HG03439 (cell line): ENCODE measurements around the gene SRSF1.
"Not testable (repeated sequence)": the region's sequence is repeated elsewhere in the genome, so short reads cannot be mapped to it uniquely, and the experiment has no call there.

Source experiments
- ATAC-seq: cut with Tn5 transposase; IDR thresholded peaks from one replicate; pipeline ENCODE4 v1.9.1; 2021; ENCODE audit warnings: mild to moderate bottlenecking, moderate library complexity; ENCODE audit not compliant: unreplicated experiment

SRSF1 gene

DNA sequence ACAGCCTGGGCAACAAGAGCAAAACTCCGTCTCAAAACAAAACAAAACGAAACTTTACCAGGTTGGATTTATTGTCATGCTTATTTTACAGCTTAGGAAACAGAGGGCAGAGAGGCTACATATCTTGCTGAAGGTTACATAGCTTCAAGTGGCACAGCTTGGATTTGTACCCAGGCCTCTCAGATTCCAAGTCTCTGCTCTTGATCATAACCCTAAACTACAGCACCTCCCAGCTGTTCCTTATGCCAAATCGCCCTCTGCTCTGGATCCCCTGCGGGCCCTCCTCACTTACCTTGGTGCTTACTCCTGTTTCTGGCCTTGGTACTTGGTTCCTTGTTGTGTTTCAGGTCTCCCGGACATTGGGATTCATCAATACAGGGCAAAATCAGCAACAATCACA is 40.2 kb downstream of the SRSF1 start:
- ATAC-seq, result no peak

DNA sequence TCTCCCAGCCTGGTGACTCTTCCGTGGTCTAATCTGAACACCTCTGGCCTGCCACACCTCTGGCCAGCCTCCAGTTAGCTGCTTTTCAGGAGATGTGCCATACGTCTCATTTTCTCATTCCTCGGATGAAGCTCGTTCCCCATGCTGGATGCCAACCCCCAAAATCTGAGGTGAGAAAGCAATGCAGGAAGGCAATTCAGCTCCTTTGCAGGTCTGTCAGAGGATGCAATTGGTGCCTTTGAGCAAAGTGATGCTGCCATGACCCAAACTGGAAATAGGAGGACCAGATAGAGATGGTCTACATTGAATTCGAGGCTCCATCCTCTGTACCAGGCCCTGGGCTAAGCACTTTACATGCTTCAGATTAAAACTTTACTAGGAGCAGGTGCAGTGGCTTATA is 40.8 kb downstream of the SRSF1 start:
- no peak for ATAC-seq

DNA sequence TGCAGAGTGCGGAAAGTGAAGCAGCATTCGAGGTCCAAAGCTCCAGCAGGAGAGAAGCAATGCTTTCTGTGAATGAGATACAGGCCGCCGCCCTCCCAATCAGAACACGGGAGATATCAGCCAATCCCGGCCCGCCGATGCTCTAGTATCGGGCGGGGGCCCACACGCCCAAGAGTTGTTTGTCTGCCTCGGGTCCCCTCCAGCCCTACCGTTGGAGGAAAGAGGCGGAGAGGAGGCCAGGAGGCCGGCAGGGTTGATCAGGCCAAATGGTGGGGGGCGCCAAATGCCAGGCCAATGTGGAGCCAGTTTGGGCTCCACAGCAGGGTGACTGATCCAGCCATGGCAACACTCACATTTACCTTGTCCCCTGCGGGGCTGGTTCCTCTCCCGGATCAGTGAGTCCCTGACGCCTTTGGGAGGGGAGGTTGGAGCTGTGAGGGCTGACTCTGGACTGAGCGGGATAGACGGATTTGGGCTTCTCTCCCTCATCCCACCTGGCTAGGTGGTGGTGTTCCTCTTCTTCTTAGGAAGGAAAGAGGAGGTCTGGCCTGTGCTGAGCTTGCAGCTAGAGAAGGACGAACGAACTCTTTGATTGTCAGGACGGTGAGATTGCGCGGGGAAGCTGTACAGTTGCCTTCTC is 41.4 kb downstream of the SRSF1 start:
- no peak for ATAC-seq

DNA sequence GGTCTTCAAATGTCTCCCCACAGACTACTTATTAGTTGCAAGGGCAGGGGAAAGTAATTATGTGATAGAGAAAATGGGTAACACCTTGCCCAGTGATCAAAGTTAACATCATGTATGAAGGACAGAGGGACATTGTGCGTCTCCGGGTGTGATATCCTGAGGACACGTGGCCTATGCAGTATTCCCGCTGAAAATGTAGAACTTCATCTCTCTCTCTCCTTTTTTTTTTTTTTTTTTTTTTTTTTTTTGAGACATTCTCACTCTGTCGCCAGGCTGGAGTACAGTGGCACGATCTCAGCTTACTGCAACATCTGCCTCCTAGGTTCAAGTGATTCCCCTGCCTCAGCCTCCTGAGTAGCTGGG is 43.9 kb downstream of the SRSF1 start:
- ATAC-seq, result no peak

DNA sequence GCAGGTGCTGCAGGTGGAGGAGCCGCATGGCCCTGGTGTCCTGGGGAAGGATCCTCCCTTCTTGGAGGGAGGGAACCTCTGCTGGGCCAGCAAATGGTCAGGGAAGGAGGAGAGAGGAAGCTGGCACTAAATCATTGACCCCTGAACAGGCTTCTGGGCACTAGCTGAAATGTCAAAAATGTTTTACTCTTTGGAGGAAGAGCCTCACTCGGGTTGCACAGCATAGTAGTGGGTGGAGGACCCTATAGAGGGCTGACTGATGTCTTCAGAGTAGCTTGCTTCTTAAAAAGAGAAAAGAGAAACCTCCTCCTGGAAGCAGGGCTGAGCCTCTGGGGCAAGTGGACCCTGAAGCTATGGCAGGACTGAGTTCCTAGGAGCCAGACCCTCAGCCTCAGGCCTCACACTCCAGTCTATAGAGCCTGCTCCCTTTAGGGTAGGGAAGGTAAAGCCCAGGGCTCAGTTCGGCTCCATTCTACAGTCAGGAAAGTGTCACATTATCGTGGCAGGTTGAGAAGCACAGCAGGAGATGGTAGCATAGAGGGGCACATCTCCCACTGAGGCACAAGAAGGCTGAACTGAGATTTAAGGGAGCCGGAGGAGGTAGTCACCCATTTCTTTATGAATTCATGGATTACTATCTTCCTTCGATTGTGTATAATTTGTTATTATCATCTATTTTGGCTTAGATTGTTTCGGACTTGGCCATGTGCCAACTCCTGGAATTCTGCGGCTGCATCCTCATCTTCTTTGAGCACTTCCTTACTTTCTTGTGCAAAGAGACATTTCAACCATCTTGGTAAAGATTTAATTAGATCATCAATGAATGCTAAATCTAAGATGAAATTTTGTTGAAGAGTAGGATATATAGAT is 44.5 kb downstream of the SRSF1 start:
- ATAC-seq, result no peak

DNA sequence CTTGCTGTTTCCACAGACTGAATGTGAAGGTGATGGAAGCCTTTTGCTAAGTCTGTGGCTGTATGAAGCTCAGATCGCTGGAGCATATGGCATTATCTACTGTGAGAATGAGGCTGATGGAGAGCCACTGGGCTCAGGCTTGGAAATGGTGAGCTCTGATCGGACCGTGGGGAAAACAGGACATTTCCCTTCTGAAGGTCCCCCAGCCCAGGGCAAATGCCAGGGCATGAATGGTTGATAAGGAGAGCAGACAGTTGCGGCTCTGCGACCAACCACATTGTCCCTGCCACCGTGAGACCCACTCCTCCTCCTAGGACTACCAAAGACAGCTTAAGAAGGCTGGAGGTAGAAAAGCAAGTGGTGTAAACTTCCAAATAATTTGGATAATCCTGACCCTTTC is 47.1 kb downstream of the SRSF1 start:
- ATAC-seq, result no peak

DNA sequence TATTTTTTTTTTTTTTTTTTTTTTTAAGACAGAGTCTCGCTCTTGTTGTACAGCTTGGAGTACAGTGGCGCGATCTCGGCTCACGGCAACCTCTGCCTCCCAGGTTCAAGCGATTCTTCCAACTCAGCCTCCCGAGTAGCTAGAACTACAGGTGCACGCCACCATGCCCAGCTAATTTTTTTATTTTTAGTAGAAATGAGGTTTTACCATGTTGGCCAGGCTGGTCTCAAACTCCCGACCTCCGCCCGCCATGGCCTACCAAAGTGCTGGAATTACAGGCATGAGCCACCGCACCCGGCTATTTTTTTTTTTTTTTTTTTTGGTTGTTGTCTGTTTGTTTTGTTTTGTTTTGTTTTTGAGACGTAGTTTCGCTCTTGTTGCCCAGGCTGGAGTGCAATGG is 48.7 kb downstream of the SRSF1 start:
- ATAC-seq, result not testable (repeated sequence)

DNA sequence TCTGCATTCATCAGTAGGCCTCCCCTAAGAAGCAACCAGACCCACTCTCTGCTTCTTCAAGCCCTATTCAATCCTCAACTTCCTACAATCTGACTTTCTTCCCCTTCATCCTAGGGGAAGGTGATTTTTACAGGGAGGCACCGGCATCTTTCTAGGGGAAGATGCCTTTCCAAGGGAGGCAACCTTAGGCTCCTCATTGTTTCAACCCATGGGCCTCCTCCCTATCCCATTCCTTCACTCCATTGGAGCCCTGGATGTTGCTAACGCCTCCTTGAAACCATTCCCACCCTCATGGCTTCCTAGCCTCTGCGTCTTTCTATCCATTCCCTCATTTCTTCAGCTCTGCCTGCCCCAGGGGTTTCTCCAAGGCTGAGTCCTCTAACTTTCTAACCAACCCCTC is 49.2 kb downstream of the SRSF1 start:
- no peak for ATAC-seq

DNA sequence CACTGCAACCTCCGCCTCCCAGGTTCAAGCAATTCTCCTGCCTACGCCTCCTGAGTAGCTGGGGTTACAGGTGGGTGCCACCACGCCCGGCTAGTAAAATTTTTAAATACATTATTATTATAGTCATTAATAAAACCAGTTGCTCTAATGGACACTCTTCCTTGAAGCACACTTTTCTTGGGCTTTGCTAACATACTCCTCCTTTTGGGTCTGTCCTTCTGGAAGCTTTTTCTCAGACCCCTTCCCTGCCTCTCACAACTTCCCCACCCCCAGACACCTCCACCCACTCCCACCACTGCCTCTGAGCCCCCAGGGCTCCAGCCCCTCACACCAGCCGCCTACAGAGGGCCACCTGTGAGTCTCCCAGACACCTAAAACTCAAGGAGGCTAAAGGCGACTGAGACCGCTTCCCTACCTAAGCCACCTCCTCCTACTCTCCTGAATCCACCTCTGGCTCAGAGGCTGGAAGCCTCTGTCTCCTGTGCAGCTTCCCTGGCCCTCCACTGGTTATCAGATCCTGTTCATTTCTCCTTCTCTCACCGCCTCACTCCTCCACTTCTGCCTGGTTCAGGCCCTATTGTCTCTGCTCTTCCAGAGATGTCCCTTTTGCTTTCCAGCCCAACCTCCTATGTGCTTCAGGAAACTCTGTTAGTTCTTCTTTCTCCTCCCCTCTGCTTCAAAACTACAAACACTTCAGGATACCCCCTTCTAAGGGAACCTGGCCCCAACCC is 49.8 kb downstream of the SRSF1 start:
- no peak for ATAC-seq

DNA sequence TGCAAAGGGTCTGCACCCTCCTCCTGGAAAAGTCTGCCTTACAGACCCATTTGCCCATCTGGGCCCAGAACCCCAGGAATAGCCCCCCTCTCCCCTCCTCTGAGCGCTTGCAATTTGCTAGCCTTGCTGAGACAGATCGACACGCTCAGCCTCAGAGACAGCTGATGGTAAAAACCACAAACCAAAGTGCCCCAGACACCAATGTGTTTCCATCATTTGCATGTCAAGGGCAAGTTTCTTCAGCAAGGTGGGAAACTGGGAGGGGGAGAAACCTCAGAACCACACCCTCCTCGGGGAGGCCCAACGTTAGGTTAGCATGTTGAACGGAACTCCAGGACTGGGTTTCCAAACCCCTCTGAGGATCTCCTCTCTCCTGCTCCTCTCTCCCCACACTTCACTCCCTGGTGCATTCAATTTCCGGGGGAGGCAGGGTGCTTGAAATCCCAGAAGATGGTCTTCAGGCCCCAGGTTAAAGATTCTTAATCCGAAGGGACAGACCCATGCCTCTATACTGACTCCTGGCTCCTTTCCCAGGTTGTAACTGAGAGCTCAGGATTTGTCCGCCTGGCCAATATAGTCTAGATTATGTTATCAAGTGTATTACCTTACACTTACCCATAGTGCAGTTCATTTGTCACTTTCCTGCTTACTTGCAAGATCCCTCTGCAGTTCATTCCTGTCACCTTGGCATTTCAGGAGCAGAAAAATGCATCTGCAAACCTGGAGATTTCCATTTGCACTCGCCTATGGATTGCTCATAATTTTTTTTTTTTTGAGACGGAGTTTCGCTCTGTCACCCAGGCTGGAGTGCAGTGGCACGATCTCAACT is 50.5 kb downstream of the SRSF1 start:
- peak; percentile 61 for ATAC-seq

DNA sequence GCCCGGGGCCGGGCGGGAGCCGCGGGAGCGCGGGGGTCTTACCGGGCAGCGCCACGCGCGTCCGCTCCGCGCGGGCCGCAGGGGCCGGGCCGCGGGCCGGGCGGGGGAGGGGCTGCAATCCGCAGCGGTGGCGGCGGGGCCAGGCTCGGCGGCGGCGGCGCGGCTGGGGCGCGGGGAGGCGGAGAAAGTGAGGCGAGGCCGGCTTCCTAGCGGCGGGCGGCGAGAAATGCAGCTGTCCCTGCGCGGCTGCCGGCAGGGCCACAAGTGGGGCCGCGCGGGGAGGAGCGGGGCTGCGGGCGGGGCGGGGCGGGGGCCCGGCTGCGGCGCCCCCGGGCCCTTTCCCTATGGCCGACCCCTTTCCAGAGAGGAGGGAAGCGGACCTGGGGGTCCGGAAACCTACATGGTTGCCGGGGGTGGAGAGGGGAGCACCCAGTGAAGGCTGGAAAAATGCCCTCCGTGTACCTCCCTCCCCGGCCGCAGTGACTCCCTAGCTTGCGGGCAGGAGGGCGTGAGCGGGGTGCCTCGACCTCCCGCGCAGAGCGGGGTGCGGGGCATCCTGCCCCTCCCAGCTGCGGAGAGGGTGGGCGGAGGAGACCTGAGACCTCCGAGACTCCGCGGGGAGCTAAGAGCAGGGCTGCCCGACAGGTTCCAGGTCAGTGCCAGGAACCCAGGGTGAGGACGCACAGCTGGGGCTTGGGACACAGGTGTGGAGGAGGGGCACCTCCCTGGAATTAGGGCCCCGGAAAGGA is 51.7 kb downstream of the SRSF1 start, which contains the start of gene CUEDC1:
Gene CUEDC1, minus strand, starts transcription at position 230 of the 749 bp plus-strand sequence. CDS start 69,848 bp downstream, outside the sequence.
- no peak for ATAC-seq

DNA sequence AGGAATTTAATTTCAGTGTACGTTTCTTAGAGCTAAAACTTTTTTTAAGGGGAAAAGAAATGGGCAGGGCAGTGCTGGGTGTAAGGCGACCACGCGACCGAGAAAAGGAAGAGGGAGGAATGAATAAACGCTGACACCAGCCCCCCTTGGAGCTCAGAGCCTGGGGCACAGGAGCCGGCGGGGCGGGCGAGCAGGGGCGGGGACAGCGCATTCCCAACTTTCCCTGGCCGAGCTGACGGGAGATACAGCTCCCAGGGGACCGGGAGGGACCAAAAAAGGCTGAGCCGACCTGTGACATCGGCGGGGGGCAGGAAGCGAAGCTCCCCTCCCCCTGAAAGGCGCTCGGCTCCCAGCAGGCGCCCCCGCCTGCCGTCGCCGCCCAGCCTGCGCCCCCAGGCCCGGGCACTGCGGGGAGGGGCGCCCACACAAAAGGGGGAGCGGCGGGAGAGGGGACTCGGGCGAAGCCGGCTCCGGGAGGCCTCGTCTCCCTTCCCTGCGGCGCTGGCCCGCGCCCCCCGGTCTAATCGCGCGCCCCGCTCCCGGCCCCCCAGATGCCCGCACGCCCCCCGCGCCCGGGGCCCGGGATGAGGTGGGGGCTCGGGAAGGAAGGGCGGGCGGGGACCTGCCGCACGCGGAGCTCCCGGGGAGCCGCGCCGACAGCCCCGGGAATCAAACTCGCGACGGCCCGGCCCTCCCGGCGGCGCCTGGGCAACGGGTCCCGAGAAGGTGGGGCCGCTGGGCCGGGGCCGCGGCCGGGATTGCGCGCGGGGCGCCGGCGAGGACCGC is 52.5 kb downstream of the SRSF1 start:
- no peak for ATAC-seq

DNA sequence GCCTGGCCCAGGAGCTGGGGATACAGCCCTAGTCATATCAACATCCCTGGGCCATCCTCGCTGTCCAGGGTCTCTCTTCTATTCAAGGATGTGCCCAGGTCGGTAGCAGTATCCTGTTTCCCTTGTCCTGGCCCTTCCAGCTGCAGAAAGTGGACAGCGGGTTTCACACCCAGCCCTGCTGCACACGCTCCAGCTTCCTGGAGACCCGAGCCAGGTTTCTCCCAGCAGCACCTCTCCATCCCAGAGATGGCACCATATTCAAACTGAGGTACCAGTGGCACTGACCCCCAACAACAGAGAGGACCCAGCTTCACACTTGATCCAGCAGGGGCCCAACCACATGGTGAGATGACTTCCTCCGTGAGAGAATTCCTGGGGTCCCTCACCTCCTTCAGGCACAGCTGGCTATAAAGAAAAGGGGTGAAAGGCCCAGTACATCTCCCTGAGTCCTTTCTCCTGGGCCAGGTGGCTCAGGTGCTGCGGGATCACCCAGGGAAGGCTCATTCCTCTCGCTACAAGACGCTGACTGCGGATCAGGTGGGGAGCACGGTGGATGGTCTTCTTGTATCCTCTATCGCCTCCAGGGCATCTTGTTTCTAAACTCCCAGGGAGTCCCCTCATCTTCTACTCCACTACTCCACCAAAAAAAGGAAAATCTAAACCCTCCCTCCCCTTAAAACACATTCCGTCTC is 53.2 kb downstream of the SRSF1 start:
- ATAC-seq, result no peak
